ENCODE results near the gene USP24.

The USP24 gene

DNA sequence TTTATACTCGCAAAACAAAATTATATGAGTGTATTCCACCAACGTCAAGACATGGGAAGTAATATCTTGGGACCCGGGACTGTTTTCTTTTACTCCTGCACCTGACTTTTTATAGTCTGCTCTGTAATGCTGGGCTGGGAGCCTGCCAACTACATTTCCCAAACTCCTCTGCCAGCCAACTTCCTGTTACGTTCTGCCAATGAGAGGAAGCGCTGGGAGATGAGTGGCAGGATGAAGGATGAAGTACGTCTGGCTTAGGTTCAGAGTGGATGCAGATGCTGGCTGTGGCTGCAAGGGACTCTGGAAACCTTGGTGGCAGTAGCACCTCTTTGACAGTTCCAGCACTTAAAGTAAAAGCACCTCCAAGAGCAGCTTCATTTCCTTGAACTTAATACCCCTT is 59.6 kb downstream of the USP24 start:
- FAIRE-seq = no peak

- no peak for FAIRE-seq
Observed at GRCh38 chr1:55154616-55155015, 60.5 kb downstream of the USP24 start.

DNA sequence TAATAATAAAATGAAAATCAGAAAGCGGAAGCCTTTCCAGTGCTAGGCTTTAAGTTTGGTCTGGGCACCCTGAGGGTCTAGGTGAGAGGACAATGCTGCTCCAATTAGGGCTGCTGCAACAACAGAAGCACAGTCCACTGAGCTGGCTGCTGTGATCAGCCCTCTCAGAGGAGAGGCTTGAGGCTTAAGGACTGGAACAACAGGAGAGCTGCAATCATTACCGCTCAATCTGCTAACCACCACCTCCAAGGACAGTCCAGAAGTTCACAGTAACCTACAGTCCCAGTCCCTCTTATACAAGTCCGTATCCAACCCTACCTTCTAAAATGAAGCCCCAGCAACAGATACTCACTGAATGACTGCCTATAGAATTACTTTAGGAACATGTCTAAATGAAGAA is 62.1 kb downstream of the USP24 start:
- FAIRE-seq = no peak

GRCh38 chr1:55150880-55151588 is 64.1 kb downstream of the USP24 start:
- FAIRE-seq = no peak

- no peak for FAIRE-seq
Observed at GRCh38 chr1:55148676-55149075, 66.5 kb downstream of the USP24 start.

DNA sequence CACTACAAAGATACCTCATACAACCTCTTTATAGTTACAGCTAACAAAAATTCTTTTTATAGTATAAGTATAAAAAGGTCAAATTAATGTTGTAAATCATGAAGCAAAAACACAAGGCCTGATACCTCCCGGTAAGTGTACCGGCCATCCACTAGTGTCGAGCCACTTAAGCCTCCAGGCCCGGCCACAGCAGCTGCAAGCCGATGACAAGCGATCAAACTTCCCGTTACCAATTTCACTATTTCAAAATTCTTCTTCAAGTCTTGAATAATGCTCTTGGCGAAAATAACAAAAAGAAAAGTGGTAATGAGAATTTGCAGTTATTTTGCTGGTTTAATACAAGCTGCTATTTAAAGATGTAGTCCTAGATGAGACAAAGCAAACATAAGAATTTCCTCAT is 67.6 kb downstream of the USP24 start:
- no peak for FAIRE-seq

DNA sequence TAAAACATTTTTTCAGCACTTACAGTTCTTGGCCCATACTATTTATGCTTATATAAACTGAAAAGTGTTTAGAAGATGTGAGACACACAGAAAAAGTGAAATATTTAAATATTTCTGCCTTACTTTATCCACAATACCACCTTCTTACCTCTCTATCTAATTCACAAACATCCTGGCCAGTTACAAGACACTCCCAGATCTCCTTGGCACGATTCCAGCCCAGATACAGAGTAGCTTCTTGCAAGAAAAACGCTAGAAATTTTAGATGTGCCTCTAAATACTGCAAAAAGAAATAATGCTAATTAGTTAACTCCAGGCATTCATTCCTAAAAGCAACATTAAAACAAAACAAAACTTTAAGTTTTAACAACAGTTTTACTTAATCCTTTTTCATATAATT is 68.4 kb downstream of the USP24 start:
- no peak for FAIRE-seq

DNA sequence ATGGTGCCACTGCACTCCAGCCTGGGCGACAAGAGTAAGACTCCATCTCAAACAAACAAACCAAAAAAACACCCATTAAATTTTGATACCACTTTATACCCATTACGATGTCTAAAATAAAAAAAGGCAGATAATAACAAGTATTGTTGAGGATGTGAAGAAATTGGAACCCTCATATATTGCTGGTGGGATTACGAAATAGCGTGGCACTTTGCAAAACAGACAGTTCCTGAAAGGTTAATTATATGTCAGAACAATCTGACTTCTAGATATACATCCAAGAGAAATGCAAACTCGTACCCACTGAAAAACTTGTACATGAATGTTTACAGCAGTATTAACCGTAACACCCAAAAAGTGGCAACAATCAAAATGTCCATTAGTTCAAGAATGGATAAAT is 70.3 kb downstream of the USP24 start:
- FAIRE-seq = no peak

DNA sequence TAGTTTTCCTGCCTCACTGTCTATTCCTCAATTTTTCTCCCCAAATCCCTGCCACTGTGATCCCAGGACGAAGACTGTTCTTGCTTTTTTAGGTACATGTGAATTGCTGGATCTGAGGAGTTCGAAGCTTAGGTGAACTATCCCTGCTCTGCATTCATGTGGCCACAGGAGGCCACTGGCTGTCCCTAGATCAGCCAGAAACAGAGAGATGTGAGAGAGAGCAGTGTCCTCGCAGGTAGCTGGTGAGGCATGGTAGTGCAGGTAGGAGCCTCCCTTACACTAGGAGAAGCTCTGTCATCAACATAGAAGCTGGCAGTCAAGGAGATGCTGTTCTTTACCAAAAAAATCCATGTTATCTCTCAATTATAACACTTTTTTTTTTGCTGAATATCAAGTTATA is 71.5 kb downstream of the USP24 start:
- FAIRE-seq = no peak

DNA sequence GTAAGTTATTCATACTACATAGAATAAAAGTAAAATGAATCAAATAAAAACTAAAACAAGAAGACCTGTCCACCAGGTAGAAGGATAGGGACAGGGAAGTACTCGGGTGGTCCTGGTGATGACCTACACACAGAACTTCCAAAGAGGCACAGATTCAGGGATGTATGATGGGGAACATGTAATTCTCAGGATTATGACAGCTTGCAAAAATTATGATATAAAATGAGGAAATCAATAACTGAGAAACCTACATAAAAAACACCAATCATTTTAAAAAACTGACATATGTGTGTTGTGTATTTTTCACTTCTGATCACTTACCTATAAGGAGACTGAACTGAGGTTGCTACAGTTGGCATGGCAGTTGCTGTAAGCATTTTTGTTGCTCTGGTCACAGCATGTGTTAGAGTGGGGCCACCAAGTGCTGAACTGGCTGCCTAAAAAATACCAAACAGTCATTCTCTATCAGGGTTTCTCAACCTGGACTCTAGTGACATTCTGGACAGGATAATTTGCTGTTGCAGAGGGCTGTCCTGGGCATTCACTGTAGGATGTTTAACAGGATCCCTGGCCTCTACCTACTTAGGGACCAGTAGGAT is 73.8 kb downstream of the USP24 start:
- FAIRE-seq = no peak

DNA sequence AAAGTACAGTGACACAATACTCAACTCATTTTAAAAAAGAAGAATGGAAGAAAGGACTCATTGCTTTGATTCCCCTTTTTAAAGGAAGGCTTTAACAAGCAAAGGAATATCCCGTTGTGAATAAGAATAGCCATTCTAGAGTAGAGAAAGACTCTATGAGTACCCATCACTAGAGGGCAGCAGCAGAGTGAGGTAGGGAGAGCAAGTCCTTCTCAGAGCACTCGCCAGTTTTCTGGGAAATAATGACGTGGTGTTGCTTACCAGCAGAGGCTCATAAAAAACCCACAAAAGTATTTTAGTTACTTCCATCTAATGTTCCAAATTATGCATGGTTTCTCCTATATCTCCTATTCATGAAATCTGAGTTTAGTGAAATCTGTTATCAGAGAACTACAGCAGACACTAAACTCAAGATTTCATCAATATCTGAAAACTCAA is 74.6 kb downstream of the USP24 start:
- peak; percentile 87 for FAIRE-seq

DNA sequence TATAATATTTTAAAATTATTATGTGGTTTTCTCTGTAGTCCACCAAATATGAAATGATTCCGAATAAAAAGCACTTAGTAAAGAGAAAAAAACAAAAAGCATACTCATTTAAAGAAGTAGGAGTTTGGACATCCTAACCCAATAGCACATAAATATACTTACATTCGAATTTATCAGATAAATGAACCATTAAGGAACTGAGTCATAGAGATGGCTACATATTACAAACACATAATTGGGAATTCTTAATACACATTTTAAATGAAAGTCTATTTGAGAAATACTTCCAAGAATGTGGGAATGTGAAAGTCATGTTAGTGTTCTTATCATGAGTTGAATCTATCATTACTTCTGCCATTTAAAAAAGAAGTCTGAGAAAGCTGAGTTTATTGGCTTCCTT is 75.0 kb downstream of the USP24 start:
- FAIRE-seq = no peak

GRCh38 chr1:55138823-55139222 is 76.3 kb downstream of the USP24 start:
- FAIRE-seq = no peak

GRCh38 chr1:55134152-55134808 is 80.9 kb downstream of the USP24 start:
- no peak for FAIRE-seq

GRCh38 chr1:55131801-55132200 is 83.4 kb downstream of the USP24 start:
- FAIRE-seq = no peak

GRCh38 chr1:55131218-55131617 is 83.9 kb downstream of the USP24 start:
- FAIRE-seq = no peak

DNA sequence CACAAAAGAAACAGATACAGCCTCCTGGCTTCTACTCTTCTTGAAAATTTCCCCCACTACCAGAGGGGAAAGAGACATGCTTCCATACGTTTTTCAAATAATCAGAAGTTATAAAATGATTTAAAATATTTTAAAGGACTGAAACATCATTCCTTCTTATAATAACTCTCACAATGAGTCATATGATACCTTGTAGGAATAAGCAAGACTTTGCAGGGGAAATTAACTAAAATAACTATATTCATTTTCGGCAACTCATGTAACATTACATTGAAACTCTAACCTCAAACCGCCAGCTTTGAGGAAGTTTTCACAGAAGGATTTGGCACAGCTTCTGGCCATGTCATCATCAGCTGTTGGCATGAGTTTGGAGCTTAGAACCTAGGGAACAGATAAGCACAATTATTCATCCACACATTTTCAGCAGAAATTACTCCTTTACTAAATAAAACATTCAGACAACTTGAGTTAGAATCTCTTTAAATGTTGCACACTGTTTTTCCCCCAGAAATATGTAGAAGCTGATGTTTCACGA is 85.9 kb downstream of the USP24 start:
- FAIRE-seq = no peak

DNA sequence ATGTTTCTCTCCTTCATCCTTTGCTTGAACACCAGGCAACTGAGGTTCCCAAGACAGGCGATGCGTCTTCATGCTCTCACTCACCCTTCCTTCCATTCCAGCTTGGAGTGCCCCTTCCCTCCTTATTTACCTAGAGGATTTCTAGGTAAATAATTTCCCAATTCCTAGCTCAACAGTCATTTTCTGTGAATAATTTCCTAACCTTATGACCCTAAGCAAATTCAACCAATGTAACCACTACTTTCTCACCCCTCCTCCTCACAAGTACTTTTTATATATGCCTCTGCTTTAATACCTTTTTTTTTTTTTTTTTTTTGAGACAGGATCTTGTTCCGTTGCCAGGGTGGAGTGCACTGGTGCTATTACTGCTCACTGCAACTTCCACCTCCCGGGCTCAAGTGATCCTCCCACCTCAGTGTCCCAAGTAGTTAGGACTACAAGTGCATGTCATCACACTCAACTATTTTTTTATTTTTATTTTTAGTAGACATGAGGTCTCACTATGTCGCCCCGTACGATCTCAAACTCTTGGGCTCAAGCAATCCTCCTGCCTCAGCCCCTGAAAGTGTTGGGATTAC is 86.7 kb downstream of the USP24 start:
- FAIRE-seq = no peak

GRCh38 chr1:55127827-55128343 is 87.3 kb downstream of the USP24 start:
- no peak for FAIRE-seq

DNA sequence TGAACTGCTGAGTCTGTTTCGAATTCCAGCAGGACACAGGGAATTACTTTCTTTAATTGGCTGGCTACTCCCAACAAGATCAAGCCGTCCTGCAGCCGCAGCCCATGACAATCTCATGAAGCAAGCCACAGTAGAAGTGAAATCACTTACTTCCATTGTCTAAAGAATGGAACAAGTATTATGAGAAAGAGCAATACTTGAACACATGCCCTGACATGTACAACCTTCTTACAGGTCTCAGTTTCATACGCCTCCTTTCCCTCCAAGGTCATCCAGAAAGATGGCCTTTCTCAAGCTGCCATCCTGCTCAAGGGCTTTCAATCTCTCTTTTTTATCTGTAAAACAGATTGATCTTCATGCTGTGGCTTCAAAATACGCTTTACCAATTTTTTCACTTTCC is 90.7 kb downstream of the USP24 start:
- FAIRE-seq = no peak

DNA sequence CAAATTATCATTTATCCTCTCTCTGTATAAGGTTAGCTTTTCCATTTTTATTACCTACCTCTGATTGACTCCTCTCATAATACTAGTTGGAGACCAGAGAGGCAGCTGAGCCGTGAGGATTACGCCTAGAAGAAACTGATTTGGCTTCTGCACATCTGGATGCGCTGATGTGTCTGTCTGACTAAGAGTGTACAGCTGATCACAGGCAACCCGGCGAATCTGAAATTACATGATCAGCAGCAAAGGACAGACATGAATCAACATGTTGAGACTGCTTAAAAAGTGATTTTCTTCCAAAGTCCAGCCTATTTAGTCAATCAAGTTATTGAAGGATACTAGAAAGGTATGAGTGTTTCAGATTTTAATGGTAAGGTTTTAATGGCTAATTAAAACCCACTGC is 94.6 kb downstream of the USP24 start:
- no peak for FAIRE-seq

DNA sequence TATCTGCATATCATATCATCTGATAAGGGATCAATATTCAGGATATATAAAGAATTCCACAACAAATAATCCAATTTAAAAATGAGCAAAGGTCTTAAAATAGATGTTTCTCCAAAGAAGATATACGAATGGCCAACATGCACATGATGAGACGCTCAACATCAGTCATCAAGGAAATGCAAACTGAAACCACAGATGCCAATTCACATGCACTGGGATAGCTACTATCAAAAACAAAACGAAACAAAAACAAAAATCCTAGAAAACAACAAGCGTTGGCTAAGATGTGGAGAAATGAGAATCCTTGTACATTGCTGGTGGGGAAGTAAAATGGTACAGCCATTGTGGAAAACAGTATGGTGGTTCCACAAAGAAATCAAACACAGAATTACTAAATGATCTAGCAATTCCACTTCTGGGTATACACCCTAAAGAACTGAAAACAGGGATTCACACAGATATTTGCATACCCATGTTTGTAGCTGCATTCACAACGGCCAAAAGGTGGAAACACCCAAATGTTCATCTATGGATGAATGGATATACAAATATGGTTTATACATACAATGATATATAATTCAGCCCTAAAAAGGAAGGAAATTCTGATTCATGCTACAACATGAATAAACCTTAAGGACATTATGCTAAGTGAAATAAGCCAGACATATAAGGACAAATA is 96.4 kb downstream of the USP24 start:
- no peak for FAIRE-seq

GRCh38 chr1:55117941-55118340 is 97.2 kb downstream of the USP24 start:
- no peak for FAIRE-seq

Data from TTC549 (cell line).